22Rv1 (cell line): ENCODE data around the gene AP1S3.

Source experiments
- CTCF ChIP-seq: fragments of 450-650 bp; IDR thresholded peaks from 2 replicates; pipeline ENCODE4 v1.5.1; 2017; ENCODE audit warnings: mild to moderate bottlenecking
- ZFX ChIP-seq: fragments of 450-650 bp; IDR thresholded peaks from 2 replicates; pipeline ENCODE4 v1.6.1; 2017; ENCODE audit warnings: antibody characterized with exemption, borderline replicate concordance

GRCh38 chr2:223759569-223760430 lies 77.6 kb downstream of the AP1S3 start:
- TF ChIP-seq CTCF (no peak), ZFX (no peak)
